ENCODE data around the gene CYP1A1. TPM values are rescaled to one million over a fixed set of nuclear protein-coding genes. Genes with fewer than 3 reads are reported as not detected.

CYP1A1 gene
- total and polyA plus RNA-seq, 9 of the 15 experiments (the other 6 are each of a cell fraction or from before 2014, with no cell fraction given), result 0.04 to 0.13 (median 0.05) TPM; not detected in 5

- TF ChIP-seq ZBTB40 (IDR thresholded peaks at IDR 0.05) (peak; percentile 99), ZBTB40 (CRISPR knock-in tag; IDR thresholded peaks at IDR 0.05) (no peak), ZNF280B (CRISPR knock-in tag; IDR thresholded peaks at IDR 0.05) (no peak), CTBP1 (IDR thresholded peaks at IDR 0.05; ENCODE audit: borderline replicate concordance) (peak; percentile 56; the same call in 1 of the 2 replicates), SMAD2 (IDR thresholded peaks at IDR 0.05; ENCODE audit: low read depth, low read length) (no peak), AFF1 (IDR thresholded peaks at IDR 0.05; ENCODE audit: low read depth in 1 of 2, partially characterized antibody in 2 of 2) (peak in 1 of 2 experiments; percentile 51), FOXA3 (CRISPR knock-in tag; conservative IDR thresholded peaks at IDR 0.05 in 1 of 2, IDR thresholded peaks at IDR 0.05 in 1 of 2) (0 out of 4 replicates have a peak, but pooled peaks of 1 of the 2 experiments have one; percentile 37), HMGXB4 (CRISPR knock-in tag; IDR thresholded peaks at IDR 0.05) (0 out of 2 replicates have a peak, but pooled peaks have one; percentile 59), ELF1 (tag; IDR thresholded peaks at IDR 0.05) (peak; percentile 40; the same call in 1 of the 2 replicates)
Measured at GRCh38 chr15:74695597-74696397, 29.5 kb downstream of the CYP1A1 start, which contains the start of gene EDC3 (continued).
